ENCODE measurements around the gene ZNF609.

DNA sequence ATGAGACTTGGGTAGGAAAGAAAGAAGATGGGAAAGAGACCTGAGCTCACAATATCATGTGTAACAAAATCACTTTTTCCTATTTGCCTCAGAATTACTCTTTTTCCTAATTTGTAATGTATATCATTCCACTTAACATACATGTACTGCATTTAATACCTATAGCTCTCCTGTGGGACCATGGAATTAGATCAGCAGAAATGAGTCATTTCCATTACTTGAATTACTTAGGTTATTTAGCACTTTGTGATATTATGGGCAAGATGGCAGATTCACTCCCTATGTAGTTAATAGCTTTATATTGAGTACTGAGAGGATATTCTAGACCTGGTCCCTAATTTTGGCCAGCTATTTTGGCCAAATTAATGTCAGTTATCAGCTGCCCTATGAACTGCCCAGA lies 70.5 kb downstream of the ZNF609 start:
- TF ChIP-seq, protein P1, sequence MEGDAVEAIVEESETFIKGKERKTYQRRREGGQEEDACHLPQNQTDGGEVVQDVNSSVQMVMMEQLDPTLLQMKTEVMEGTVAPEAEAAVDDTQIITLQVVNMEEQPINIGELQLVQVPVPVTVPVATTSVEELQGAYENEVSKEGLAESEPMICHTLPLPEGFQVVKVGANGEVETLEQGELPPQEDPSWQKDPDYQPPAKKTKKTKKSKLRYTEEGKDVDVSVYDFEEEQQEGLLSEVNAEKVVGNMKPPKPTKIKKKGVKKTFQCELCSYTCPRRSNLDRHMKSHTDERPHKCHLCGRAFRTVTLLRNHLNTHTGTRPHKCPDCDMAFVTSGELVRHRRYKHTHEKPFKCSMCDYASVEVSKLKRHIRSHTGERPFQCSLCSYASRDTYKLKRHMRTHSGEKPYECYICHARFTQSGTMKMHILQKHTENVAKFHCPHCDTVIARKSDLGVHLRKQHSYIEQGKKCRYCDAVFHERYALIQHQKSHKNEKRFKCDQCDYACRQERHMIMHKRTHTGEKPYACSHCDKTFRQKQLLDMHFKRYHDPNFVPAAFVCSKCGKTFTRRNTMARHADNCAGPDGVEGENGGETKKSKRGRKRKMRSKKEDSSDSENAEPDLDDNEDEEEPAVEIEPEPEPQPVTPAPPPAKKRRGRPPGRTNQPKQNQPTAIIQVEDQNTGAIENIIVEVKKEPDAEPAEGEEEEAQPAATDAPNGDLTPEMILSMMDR (IDR thresholded peaks at IDR 0.05; ENCODE audit: poor library complexity), result no peak
- no peak for TF ChIP-seq EZH2 (IDR thresholded peaks at IDR 0.05; ENCODE audit: borderline replicate concordance)
